C4-2B (cell line): ENCODE measurements around the gene INPP5D.
"Not testable (repeated sequence)": the region's sequence is repeated elsewhere in the genome, so short reads cannot be mapped to it uniquely, and the experiment has no call there.

ENCODE experiments used
- CTCF ChIP-seq: fragments of 450-650 bp; conservative IDR thresholded peaks from 2 replicates; pipeline ENCODE4 v1.5.1; 2017; ENCODE audit warnings: mild to moderate bottlenecking
- ZFX ChIP-seq: fragments of 450-650 bp; IDR thresholded peaks from 2 replicates; pipeline ENCODE4 v1.6.1; 2017

- not testable (repeated sequence) for TF ChIP-seq CTCF, ZFX
These were observed 39.7 kb downstream of the INPP5D start for GRCh38 chr2:233099820-233100191.
